Epidermal melanocyte (primary cell): Measurements from ENCODE around the gene IARS1.

Experiments used
- DNase-seq: peaks from one replicate; pipeline ENCODE4 v3.0.0; 2011; ENCODE audit warnings: low spot score; ENCODE audit not compliant: insufficient read length

IARS1 gene

GRCh38 chr9:92245005-92245797 lies 48.3 kb downstream of the IARS1 start:
- no peak for DNase-seq
